Activated naive CD8-positive, alpha-beta T cell treated with anti-CD3 and anti-CD28 coated beads, Interleukin-2, amount 50 U/mL, for 16 hours (primary cell): Measurements from ENCODE around the gene PIK3AP1.
"Not testable (repeated sequence)": the region's sequence is repeated elsewhere in the genome, so short reads cannot be mapped to it uniquely, and the experiment has no call there.

ENCODE experiments used
- DNase-seq: peaks from one replicate; pipeline ENCODE4 v3.0.0-alpha.2; 2020; ENCODE audit warnings: low read depth, low spot score

Gene PIK3AP1

GRCh38 chr10:96720422-96721206 is at the start of gene PIK3AP1:
Gene PIK3AP1 (minus strand): TSS chr10:96720514. CDS start chr10:96720394, 120 bp downstream.
- DNase-seq, result no peak

- no peak for DNase-seq
Measured at GRCh38 chr10:96768136-96768535, 47.8 kb upstream of the PIK3AP1 start.

- no peak for DNase-seq
Measured at GRCh38 chr10:96767611-96768010, 47.3 kb upstream of the PIK3AP1 start.

- peak; percentile 54 for DNase-seq
Measured at GRCh38 chr10:96765406-96766240, 45.3 kb upstream of the PIK3AP1 start.

- no peak for DNase-seq
Measured at GRCh38 chr10:96764425-96765060, 44.2 kb upstream of the PIK3AP1 start.

- no peak for DNase-seq
Measured at GRCh38 chr10:96758423-96758822, 38.1 kb upstream of the PIK3AP1 start.

GRCh38 chr10:96756111-96756903 is 36.0 kb upstream of the PIK3AP1 start:
- no peak for DNase-seq

GRCh38 chr10:96753956-96754355 is 33.6 kb upstream of the PIK3AP1 start:
- DNase-seq, result no peak

GRCh38 chr10:96752375-96752774 is 32.1 kb upstream of the PIK3AP1 start:
- no peak for DNase-seq

- DNase-seq, result not testable (repeated sequence)
Measured at GRCh38 chr10:96750316-96750715, 30.0 kb upstream of the PIK3AP1 start.

GRCh38 chr10:96747734-96748550 is 27.6 kb upstream of the PIK3AP1 start:
- DNase-seq, result no peak

GRCh38 chr10:96746503-96746902 is 26.2 kb upstream of the PIK3AP1 start:
- DNase-seq, result no peak

- no peak for DNase-seq
Measured at GRCh38 chr10:96745950-96746349, 25.6 kb upstream of the PIK3AP1 start.

- DNase-seq, result no peak
Measured at GRCh38 chr10:96743988-96744585, 23.8 kb upstream of the PIK3AP1 start.

GRCh38 chr10:96741557-96741956 is 21.2 kb upstream of the PIK3AP1 start:
- not testable (repeated sequence) for DNase-seq

GRCh38 chr10:96740579-96741281 is 20.4 kb upstream of the PIK3AP1 start:
- DNase-seq, result no peak

GRCh38 chr10:96740141-96740540 is 19.8 kb upstream of the PIK3AP1 start:
- no peak for DNase-seq

- DNase-seq, result not testable (repeated sequence)
Measured at GRCh38 chr10:96737307-96737902, 17.1 kb upstream of the PIK3AP1 start.

GRCh38 chr10:96724621-96725020 is 4.3 kb upstream of the PIK3AP1 start:
- no peak for DNase-seq
